ENCODE data around the gene ZBTB34. TPM values are rescaled to one million over a fixed set of nuclear protein-coding genes. Genes with fewer than 3 reads are reported as not detected.

The ZBTB34 gene
- total RNA-seq, 1 experiment from 2014 or later, result 1.6 TPM

DNA sequence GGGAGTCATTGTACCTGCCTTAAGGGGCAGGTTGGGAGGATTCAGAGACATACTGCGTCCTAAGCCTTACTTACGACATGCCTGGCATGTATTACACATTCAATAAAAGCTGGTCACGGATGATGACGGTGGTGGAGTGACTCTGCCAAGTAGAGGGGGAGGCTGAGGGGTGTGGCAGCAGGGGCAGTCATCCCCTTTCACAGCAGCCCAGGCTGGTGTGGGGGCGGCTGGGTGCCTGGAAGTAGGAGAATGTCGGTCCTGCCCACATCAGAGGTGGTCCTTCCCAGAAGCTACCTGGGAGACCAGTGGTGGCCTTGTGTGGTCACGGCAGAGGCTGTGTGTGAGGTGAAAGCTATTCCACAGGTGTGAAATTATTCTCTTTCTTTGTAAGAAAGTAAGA, 8.9 kb downstream of the ZBTB34 start:
- intact Hi-C loops (cut with micrococcal nuclease), result loop anchor here (10.0 kb wide), 1 partner anchor 45 kb away; the partner anchor contains the start of gene RALGPS1
- no peaks in the 10 kb centered on the region for H3K9me3 ChIP-seq (ENCODE audit: low read length)
- no peaks in the 10 kb centered on the region for H3K4me1 ChIP-seq (ENCODE audit: insufficient read depth, low read length)
- H3K9me2 ChIP-seq (replicated peaks; ENCODE audit: low read length), result no peaks in the 10 kb centered on the region
- H3K36me3 ChIP-seq (ENCODE audit: low read depth, low read length), result no peaks in the 10 kb centered on the region; the same call in 1 of the 2 replicates
- H3K27me3 ChIP-seq (ENCODE audit: low read length), result no peaks in the 10 kb centered on the region
- BruUV-seq (replicated peaks), result no TSS peak
- ChIA-PET POLR2A (ENCODE audit: unreplicated experiment) (no interaction called here), CTCF (no interaction called here)
- no peak overlapping the region for H3K4me3 ChIP-seq (ENCODE audit: low read length)
- TF ChIP-seq EZH2phosphoT487 (IDR thresholded peaks at IDR 0.05; ENCODE audit: borderline replicate concordance, low read length) (no peak), EZH2 (IDR thresholded peaks at IDR 0.05; ENCODE audit: low read length, unreplicated experiment) (no peak)
- TF ChIP-seq, protein P1, sequence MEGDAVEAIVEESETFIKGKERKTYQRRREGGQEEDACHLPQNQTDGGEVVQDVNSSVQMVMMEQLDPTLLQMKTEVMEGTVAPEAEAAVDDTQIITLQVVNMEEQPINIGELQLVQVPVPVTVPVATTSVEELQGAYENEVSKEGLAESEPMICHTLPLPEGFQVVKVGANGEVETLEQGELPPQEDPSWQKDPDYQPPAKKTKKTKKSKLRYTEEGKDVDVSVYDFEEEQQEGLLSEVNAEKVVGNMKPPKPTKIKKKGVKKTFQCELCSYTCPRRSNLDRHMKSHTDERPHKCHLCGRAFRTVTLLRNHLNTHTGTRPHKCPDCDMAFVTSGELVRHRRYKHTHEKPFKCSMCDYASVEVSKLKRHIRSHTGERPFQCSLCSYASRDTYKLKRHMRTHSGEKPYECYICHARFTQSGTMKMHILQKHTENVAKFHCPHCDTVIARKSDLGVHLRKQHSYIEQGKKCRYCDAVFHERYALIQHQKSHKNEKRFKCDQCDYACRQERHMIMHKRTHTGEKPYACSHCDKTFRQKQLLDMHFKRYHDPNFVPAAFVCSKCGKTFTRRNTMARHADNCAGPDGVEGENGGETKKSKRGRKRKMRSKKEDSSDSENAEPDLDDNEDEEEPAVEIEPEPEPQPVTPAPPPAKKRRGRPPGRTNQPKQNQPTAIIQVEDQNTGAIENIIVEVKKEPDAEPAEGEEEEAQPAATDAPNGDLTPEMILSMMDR (conservative IDR thresholded peaks at IDR 0.05; ENCODE audit: low read depth, low read length), result no peak
- H3K9ac ChIP-seq (ENCODE audit: low read length), result no peak overlapping the region
- no peaks in the 10 kb centered on the region for H4K20me1 ChIP-seq (ENCODE audit: low read length)
- H3F3A ChIP-seq (ENCODE audit: low read length, unreplicated experiment), result no peaks in the 10 kb centered on the region
- peaks cover 14% of the 10 kb centered on the region; the same call in 1 of the 2 replicates for H3K79me2 ChIP-seq (ENCODE audit: low read length)
- no peak for ATAC-seq
- no peak overlapping the region for H2AFZ ChIP-seq (ENCODE audit: low read length)
- DNase-seq, result no peak
- H3K27ac ChIP-seq (ENCODE audit: low read length), result no peak overlapping the region
- no peak overlapping the region for H3K4me2 ChIP-seq (ENCODE audit: low read length)

DNA sequence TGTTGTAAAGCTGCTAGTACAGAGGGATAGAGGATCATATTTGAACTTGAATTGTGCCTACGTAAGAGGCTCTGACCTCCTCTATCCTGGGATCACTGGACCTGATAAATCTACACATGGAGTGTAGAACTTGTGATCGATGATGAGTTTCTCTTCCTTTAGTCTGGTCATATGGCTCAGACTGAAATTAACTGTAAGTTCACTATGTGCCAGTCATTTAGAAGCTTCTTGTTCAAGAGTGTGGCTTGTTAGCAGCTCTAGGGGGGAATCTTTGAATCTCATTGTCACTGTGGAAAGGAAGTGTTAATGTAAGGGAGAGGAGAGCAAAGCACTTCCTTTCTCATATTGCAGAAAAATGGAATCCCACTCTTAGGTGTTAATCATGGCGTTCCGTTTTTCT, 12.1 kb downstream of the ZBTB34 start:
- H3F3A ChIP-seq (ENCODE audit: low read length, unreplicated experiment), result no peaks in the 10 kb centered on the region
- TF ChIP-seq EZH2 (IDR thresholded peaks at IDR 0.05; ENCODE audit: low read length, unreplicated experiment) (no peak), EZH2phosphoT487 (IDR thresholded peaks at IDR 0.05; ENCODE audit: borderline replicate concordance, low read length) (no peak)
- TF ChIP-seq, protein P1 (conservative IDR thresholded peaks at IDR 0.05; ENCODE audit: low read depth, low read length), result no peak
- DNase-seq, result no peak
- H3K27me3 ChIP-seq (ENCODE audit: low read length), result no peaks in the 10 kb centered on the region
- no peaks in the 10 kb centered on the region for H3K9me3 ChIP-seq (ENCODE audit: low read length)
- ATAC-seq, result no peak
- H3K4me3 ChIP-seq (ENCODE audit: low read length), result no peak overlapping the region
- no peak overlapping the region for H2AFZ ChIP-seq (ENCODE audit: low read length)
- no peaks in the 10 kb centered on the region for H3K4me1 ChIP-seq (ENCODE audit: insufficient read depth, low read length)
- BruUV-seq (replicated peaks), result no TSS peak
- no peak overlapping the region for H3K4me2 ChIP-seq (ENCODE audit: low read length)
- CTCF ChIA-PET, result no interaction called here
- H3K27ac ChIP-seq (ENCODE audit: low read length), result no peak overlapping the region
- POLR2A ChIA-PET (ENCODE audit: unreplicated experiment), result no interaction called here
- H3K9me2 ChIP-seq (replicated peaks; ENCODE audit: low read length), result no peaks in the 10 kb centered on the region
- intact Hi-C loops (cut with micrococcal nuclease), result no loop called here
- no peaks in the 10 kb centered on the region for H3K36me3 ChIP-seq (ENCODE audit: low read depth, low read length)
- H3K9ac ChIP-seq (ENCODE audit: low read length), result no peak overlapping the region
- no peaks in the 10 kb centered on the region for H4K20me1 ChIP-seq (ENCODE audit: low read length)
- H3K79me2 ChIP-seq (ENCODE audit: low read length), result peaks cover 20% of the 10 kb centered on the region; the same call in 1 of the 2 replicates

DNA sequence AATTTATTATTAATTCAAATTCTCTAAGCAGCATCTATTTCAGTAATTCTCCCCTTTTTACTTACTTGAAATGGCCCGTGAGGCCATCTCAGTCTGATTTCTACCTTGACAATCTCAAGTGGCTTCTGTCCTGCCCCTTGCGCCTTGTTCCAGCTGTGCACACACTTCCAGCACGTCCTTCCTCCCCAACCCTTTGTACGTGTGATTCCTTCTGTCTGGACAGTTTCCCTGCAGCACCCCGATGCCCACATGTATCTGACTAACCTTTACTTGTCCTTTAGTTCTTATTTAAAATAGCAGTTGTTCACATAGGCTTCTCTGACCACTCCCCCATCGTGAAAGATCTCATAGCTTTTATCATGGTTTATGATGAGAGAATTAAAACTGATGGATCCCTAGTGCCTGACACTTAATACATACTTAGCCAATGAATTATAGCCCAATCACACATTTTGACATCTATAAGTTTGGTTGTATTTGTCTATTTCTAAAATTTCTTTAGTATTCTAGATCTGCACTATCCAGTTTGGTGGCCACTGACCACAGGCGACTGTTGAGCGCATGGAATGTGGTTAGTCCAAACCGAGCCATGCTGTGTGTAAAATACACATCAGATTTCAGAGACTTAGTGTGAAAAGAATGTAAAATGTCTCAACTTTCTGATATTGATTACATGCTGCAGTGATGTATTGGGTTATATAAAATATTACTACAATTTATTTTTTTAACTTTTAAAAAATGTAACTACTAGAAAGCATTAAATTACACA, 14.3 kb downstream of the ZBTB34 start:
- no peak overlapping the region for H2AFZ ChIP-seq (ENCODE audit: low read length)
- no peak overlapping the region for H3K27ac ChIP-seq (ENCODE audit: low read length)
- no peaks in the 10 kb centered on the region for H4K20me1 ChIP-seq (ENCODE audit: low read length)
- no peaks in the 10 kb centered on the region for H3K4me1 ChIP-seq (ENCODE audit: insufficient read depth, low read length)
- no peaks in the 10 kb centered on the region for H3K36me3 ChIP-seq (ENCODE audit: low read depth, low read length)
- no peak for ATAC-seq
- H3K9me2 ChIP-seq (replicated peaks; ENCODE audit: low read length), result no peaks in the 10 kb centered on the region
- no peak for DNase-seq
- TF ChIP-seq, protein P1 (conservative IDR thresholded peaks at IDR 0.05; ENCODE audit: low read depth, low read length), result no peak
- no peak overlapping the region for H3K4me2 ChIP-seq (ENCODE audit: low read length)
- no TSS peak for BruUV-seq (replicated peaks)
- intact Hi-C loops (cut with micrococcal nuclease), result no loop called here
- no peaks in the 10 kb centered on the region for H3F3A ChIP-seq (ENCODE audit: low read length, unreplicated experiment)
- ChIA-PET CTCF (no interaction called here), POLR2A (ENCODE audit: unreplicated experiment) (interaction anchor here (0.5 kb wide), 1 partner anchor 194 kb away, joined by 4 read pairs; no protein-coding TSS in a partner anchor)
- H3K9me3 ChIP-seq (ENCODE audit: low read length), result no peaks in the 10 kb centered on the region
- H3K79me2 ChIP-seq (ENCODE audit: low read length), result peaks cover 9% of the 10 kb centered on the region; the same call in 1 of the 2 replicates
- no peak overlapping the region for H3K9ac ChIP-seq (ENCODE audit: low read length)
- no peaks in the 10 kb centered on the region for H3K27me3 ChIP-seq (ENCODE audit: low read length)
- no peak overlapping the region for H3K4me3 ChIP-seq (ENCODE audit: low read length)

All from PC-3 (cell line).